ENCODE data around the gene RAP1GAP2.

The RAP1GAP2 gene

DNA sequence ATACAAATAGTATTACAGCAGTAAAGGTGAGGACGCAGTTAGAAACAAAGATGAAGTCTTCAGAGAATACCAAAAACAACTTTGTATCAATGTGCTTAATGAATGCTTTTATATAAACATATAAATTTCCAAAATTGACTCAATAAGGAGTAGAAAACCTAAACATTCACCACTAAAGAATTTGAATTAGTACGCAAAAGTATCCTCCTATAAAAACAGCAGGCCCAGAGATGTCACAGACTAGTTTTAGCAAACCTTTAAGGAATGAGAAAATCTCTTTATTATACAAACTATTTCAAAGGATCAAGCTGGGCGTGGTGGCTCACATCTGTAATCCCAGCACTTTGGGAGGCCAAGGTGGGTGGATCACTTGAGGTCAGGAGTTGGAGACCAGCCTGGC is 180.9 kb downstream of the RAP1GAP2 start:
- TF ChIP-seq, protein P1, sequence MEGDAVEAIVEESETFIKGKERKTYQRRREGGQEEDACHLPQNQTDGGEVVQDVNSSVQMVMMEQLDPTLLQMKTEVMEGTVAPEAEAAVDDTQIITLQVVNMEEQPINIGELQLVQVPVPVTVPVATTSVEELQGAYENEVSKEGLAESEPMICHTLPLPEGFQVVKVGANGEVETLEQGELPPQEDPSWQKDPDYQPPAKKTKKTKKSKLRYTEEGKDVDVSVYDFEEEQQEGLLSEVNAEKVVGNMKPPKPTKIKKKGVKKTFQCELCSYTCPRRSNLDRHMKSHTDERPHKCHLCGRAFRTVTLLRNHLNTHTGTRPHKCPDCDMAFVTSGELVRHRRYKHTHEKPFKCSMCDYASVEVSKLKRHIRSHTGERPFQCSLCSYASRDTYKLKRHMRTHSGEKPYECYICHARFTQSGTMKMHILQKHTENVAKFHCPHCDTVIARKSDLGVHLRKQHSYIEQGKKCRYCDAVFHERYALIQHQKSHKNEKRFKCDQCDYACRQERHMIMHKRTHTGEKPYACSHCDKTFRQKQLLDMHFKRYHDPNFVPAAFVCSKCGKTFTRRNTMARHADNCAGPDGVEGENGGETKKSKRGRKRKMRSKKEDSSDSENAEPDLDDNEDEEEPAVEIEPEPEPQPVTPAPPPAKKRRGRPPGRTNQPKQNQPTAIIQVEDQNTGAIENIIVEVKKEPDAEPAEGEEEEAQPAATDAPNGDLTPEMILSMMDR (IDR thresholded peaks at IDR 0.05) = no peak
- no peak overlapping the region for H3K4me3 ChIP-seq
- no peak for DNase-seq (ENCODE audit: low spot score)
- no peak overlapping the region for H3K27ac ChIP-seq

DNA sequence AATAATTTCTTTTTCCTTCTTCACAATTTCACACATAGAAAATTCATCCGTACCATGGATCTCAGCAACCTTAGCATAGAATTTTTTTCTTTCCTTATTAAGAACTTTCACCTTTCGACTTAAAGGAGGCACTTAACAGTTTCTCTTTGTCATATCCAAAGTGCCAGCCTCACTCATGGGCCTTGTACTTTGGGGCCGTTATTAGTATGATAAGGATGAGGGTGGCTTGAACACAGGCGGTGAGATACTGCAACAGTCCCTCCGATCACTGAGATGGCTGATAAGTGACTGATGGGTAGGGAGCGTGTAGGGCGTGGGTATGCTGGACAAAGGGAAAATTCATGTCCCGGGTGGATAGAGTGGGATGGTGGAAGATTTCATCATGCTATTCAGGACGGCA is 181.9 kb downstream of the RAP1GAP2 start:
- TF ChIP-seq, protein P1 (IDR thresholded peaks at IDR 0.05) = no peak
- no peak for DNase-seq (ENCODE audit: low spot score)
- Histone ChIP-seq H3K4me3 (no peak overlapping the region), H3K27ac (no peak overlapping the region)

DNA sequence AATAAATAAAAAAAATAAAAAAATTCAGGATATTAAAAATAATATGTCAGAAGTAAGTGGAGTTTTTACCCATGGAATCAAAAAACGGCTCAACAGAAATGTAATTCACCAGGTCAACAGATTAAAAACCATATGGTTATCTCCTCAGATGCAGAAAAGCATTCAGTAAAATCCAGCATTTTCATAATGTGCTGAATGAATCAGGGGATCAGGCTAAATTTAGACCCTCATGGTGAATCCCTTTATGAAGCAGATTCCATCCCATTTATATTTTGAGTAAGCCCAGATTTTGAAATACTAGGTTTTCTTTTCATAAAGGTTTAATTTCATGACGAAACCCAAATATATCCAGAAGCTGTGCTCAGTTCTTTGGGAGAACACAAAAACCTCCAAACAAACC is 182.8 kb downstream of the RAP1GAP2 start:
- Histone ChIP-seq H3K27ac (no peak overlapping the region), H3K4me3 (no peak overlapping the region)
- no peak for DNase-seq (ENCODE audit: low spot score)
- TF ChIP-seq, protein P1 (IDR thresholded peaks at IDR 0.05) = no peak

DNA sequence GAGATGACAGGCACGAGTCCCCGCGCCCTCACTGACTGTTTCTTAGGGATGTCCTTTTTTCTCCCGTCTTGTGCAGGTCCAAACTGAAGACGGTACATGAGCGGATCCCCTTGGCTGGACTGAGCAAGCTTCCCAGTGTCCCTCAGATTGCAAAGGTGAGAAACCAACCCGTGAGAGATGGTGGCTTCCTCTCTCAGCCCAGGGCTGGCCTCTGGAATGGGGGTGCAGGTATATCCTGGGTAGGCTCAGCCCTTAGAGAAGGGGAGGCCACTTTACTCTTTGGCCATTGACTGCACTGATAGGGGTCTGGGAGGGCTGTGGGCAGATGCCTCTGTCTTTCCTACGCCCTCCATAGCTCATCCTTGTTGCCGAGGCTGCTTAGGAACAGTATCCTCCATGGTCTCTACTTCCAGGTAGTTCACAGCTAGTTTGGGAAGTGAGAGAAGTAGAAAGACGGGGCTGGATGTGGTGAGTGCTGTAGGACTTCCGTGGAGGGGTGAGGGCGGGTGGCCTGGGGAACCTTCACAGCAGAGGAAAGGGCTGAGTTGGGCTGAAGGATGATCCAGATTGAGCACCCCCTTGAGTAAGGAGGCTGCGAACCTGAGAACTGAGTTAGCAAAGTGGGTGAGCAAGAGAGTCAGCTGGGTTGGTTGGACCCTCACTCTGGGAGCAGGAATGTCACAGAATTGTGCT is 184.1 kb downstream of the RAP1GAP2 start:
- TF ChIP-seq, protein P1 (IDR thresholded peaks at IDR 0.05) = no peak
- DNase-seq (ENCODE audit: low spot score) = no peak
- H3K27ac ChIP-seq = no peak overlapping the region

DNA sequence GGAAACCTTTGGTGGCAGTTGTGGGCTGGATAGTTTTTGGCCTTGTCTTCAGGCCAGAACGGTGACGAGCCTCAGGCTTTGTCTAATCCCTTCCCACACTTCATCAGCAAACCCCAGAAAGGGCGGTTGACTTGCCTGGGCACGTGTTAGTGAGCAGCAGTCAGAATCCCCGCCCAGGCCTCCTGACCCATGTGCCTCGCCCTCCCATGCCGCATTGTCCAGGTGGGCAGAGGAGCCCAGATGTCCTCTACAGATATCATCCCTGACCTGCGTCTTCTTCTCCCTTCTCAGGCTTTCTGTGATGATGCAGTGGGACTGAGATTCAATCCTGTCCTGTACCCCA is 184.6 kb downstream of the RAP1GAP2 start:
- Histone ChIP-seq H3K4me3 (no peak overlapping the region), H3K27ac (no peak overlapping the region)
- TF ChIP-seq, protein P1 (IDR thresholded peaks at IDR 0.05) = no peak
- DNase-seq (ENCODE audit: low spot score) = no peak

More for the DNA sequence above, 184.1 kb downstream of the RAP1GAP2 start:
- H3K4me3 ChIP-seq = no peak overlapping the region

DNA sequence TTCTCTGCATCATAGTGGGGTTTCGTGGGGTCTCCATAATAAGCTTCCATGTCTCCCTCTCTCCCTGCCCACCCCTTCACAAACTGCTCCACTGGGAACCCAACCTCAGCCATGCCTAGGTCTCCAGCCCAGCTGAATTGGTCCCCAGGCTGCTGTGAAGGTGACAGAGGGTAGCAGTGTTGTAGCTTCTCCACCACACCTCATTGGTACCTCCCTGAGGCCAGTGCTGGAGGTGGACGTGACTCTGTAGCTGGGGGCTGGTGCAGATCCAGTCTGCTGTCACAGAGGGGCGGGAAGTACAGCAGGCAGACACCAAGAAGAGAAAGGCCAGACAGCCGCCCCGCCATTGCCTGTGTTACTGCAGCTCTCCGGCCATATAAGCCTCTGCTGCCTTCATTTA is 185.1 kb downstream of the RAP1GAP2 start:
- DNase-seq (ENCODE audit: low spot score) = no peak
- H3K4me3 ChIP-seq = no peak overlapping the region
- TF ChIP-seq, protein P1 (IDR thresholded peaks at IDR 0.05) = no peak
- H3K27ac ChIP-seq = no peak overlapping the region

DNA sequence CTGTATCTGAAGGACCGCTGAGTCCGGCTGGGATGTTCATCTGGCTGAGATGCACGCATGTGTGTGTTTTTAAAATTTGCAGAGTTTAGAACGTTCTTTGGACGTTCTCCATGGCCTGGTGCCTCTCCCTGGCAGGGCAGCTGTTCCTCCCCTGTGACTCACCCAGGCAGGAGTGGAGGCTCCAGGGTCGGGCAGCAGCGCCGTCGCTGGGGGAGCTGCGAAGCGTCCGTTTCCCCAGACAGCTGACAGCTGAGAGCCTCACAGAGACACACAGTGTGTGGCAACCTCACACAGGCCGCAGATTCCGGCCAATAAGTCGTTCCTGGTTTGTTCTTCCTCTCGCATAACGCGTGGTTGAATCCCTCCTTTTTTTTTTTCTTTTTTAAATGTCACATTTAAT is 186.6 kb downstream of the RAP1GAP2 start:
- H3K27ac ChIP-seq = peak overlapping the region in 1 of 2 donors; percentile 38
- H3K4me3 ChIP-seq = no peak overlapping the region
- peak; percentile 89 for DNase-seq (ENCODE audit: low spot score)
- TF ChIP-seq, protein P1 (IDR thresholded peaks at IDR 0.05) = no peak

Measured in coronary artery (tissue), 2 donors.